Mesendoderm (in vitro differentiated cells): ENCODE data around the gene FBXO24.

Experiments
- DNase-seq: peaks from one replicate; pipeline ENCODE4 v3.0.0; 2013
- H2AK5ac ChIP-seq: 2 replicates; pipeline ENCODE4 v1.6.1; 2013; ENCODE audit warnings: low read length, inconsistent platforms
- H2BK120ac ChIP-seq: 2 replicates; pipeline ENCODE4 v1.6.1; 2013; ENCODE audit warnings: low read depth, mild to moderate bottlenecking, low read length, moderate library complexity, mixed read lengths
- H2BK15ac ChIP-seq: replicated peaks from 2 replicates; pipeline ENCODE4 v1.6.1; 2013; ENCODE audit warnings: low read depth, mild to moderate bottlenecking, moderate library complexity
- H2BK5ac ChIP-seq: 2 replicates; pipeline ENCODE4 v1.6.1; 2013; ENCODE audit warnings: low read length, inconsistent platforms
- H3K18ac ChIP-seq: 2 replicates; pipeline ENCODE4 v1.6.1; 2013; ENCODE audit warnings: mild to moderate bottlenecking, low read length, mixed read lengths
- H3K23ac ChIP-seq: one replicate; pipeline ENCODE4 v1.6.1; 2013; ENCODE audit warnings: low read length
- H3K27ac ChIP-seq: 2 replicates; pipeline ENCODE4 v1.5.1; 2013; ENCODE audit warnings: low read depth, mild to moderate bottlenecking, inconsistent platforms, low read length, moderate library complexity
- H3K27me3 ChIP-seq: 2 replicates; pipeline ENCODE4 v1.6.1; 2013; ENCODE audit warnings: low read length, control low read depth, mild to moderate bottlenecking, inconsistent platforms; ENCODE audit not compliant: insufficient read depth, poor library complexity
- H3K36me3 ChIP-seq: 2 replicates; pipeline ENCODE4 v1.6.1; 2013; ENCODE audit warnings: low read length, inconsistent platforms; ENCODE audit not compliant: control insufficient read depth, insufficient read depth
- H3K4ac ChIP-seq: one replicate; pipeline ENCODE4 v1.6.1; 2013; ENCODE audit warnings: low read depth, mild to moderate bottlenecking, low read length, moderate library complexity
- H3K4me1 ChIP-seq: 2 replicates; pipeline ENCODE4 v1.6.1; 2013; ENCODE audit warnings: low read depth, low read length, inconsistent platforms; ENCODE audit not compliant: control insufficient read depth
- H3K4me2 ChIP-seq: 2 replicates; pipeline ENCODE4 v1.6.1; 2013; ENCODE audit warnings: low read length
- H3K4me3 ChIP-seq: 2 replicates; pipeline ENCODE4 v1.5.1; 2013; ENCODE audit warnings: mild to moderate bottlenecking, low read length
- H3K56ac ChIP-seq: one replicate; pipeline ENCODE4 v1.6.1; 2013; ENCODE audit warnings: low read length
- H3K79me1 ChIP-seq: 2 replicates; pipeline ENCODE4 v1.6.1; 2013; ENCODE audit warnings: low read length, inconsistent platforms
- H3K79me2 ChIP-seq: 2 replicates; pipeline ENCODE4 v1.6.1; 2013; ENCODE audit warnings: mild to moderate bottlenecking, low read length; ENCODE audit not compliant: control insufficient read depth, insufficient read depth
- H3K9ac ChIP-seq: 2 replicates; pipeline ENCODE4 v1.6.1; 2013; ENCODE audit warnings: low read length, inconsistent platforms
- H4K5ac ChIP-seq: one replicate; pipeline ENCODE4 v1.6.1; 2013; ENCODE audit warnings: low read length
- H4K8ac ChIP-seq: one replicate; pipeline ENCODE4 v1.6.1; 2013; ENCODE audit warnings: low read depth, mild to moderate bottlenecking, control low read depth, low read length, moderate library complexity
- WGBS: extraction: QIAGEN DNeasy Blood & Tissue Kit; methylation state at CpG from one replicate; pipeline ENCODE4 v1.1.7; 2013; ENCODE audit warnings: low lambda C conversion rate, missing lambda C conversion rate; ENCODE audit not compliant: insufficient coverage; ENCODE audit errors: extremely low coverage; 5-methylcytosine and 5-hydroxymethylcytosine counted together

The FBXO24 gene

DNA sequence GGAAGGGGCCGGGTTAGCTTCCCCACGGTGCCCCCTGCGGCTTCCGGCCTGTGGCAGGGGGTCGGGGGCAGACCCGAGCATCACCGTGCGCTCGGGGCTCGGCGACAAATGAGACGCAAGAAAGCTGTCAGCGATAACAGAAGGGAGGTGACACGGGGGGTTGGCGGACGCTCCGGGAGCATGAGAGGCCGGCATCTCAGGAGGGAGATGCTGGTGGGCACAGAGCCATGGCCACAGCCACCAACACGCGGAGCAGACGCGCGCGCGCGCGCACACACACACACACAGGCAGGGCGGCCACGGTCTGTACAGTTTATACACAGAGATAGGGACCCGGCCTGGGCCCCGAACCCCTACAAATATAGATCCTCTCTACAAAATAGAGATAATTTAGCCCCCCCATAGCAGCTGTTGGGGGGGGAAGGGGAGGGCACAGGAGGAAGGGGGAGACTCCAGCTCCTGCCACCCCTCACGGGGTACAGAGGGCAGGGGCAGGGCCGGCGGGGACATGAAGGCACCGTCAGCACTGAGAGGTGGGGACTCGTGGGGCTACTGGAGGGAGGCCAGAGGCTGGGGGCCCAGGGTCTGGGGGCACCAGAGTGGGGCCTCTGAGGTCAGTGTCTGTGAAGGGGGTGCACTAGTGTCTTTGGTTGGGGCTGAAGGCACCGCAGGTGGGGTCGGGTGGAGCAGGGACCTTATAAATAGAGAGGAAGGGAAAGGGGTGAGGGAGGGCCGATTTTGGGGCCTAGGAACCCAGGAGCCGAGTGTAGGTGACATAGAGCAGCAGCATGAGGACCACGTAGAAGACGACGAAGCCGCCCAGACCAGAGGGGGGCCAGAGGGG lies 11.5 kb upstream of the FBXO24 start:
- H3K18ac ChIP-seq: no peak overlapping the region
- H3K9ac ChIP-seq: no peak overlapping the region
- no CpG with 5 or more reads among the region's 44 CpGs for WGBS
- H4K8ac ChIP-seq: no peak overlapping the region
- H3K36me3 ChIP-seq: no peaks in the 10 kb centered on the region
- no peak overlapping the region for H3K56ac ChIP-seq
- H4K5ac ChIP-seq: no peak overlapping the region
- H3K4me3 ChIP-seq: no peak overlapping the region
- no peak overlapping the region for H2BK15ac ChIP-seq
- no peaks in the 10 kb centered on the region for H3K79me2 ChIP-seq
- H3K4me2 ChIP-seq: no peak overlapping the region
- no peak overlapping the region for H3K27ac ChIP-seq
- H3K79me1 ChIP-seq: no peaks in the 10 kb centered on the region
- no peak overlapping the region for H2BK5ac ChIP-seq
- DNase-seq: no peak
- H3K27me3 ChIP-seq: no peaks in the 10 kb centered on the region
- no peak overlapping the region for H2AK5ac ChIP-seq
- H2BK120ac ChIP-seq: no peak overlapping the region
- no peak overlapping the region for H3K23ac ChIP-seq
- H3K4me1 ChIP-seq: peaks cover 10% of the 10 kb centered on the region
- H3K4ac ChIP-seq: no peak overlapping the region

DNA sequence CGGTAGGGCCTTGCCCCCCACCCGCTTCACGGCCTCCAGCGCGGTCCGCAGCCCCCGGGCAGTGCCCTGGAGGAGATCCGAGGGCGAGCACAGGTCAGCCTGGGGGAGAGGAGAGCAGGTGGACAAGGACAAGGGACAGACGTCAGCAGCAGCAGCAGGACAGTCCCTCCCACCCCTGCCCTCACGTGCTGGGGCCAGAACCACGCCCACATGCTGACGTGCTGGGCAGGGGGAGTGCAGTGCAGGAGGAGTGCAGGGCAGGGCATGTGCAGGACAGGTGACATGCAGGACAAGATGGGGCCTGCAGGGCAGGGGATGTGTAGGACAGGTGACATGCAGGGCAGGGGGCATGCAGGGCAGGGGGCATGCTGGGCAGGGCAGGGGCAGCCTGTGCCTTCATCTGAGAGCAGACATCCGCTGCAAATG lies 10.9 kb upstream of the FBXO24 start:
- Histone ChIP-seq H2BK120ac (no peak overlapping the region), H3K27ac (no peak overlapping the region), H3K36me3 (no peaks in the 10 kb centered on the region), H3K9ac (no peak overlapping the region), H2BK15ac (no peak overlapping the region), H3K27me3 (no peaks in the 10 kb centered on the region), H3K4me2 (no peak overlapping the region), H2AK5ac (no peak overlapping the region), H3K56ac (no peak overlapping the region), H2BK5ac (no peak overlapping the region), H3K18ac (no peak overlapping the region), H3K79me2 (no peaks in the 10 kb centered on the region), H3K4me3 (no peak overlapping the region), H3K23ac (no peak overlapping the region), H4K5ac (no peak overlapping the region), H3K4ac (no peak overlapping the region), H3K4me1 (peaks cover 10% of the 10 kb centered on the region), H4K8ac (no peak overlapping the region), H3K79me1 (no peaks in the 10 kb centered on the region)
- DNase-seq: no peak
- no CpG with 5 or more reads among the region's 14 CpGs for WGBS

DNA sequence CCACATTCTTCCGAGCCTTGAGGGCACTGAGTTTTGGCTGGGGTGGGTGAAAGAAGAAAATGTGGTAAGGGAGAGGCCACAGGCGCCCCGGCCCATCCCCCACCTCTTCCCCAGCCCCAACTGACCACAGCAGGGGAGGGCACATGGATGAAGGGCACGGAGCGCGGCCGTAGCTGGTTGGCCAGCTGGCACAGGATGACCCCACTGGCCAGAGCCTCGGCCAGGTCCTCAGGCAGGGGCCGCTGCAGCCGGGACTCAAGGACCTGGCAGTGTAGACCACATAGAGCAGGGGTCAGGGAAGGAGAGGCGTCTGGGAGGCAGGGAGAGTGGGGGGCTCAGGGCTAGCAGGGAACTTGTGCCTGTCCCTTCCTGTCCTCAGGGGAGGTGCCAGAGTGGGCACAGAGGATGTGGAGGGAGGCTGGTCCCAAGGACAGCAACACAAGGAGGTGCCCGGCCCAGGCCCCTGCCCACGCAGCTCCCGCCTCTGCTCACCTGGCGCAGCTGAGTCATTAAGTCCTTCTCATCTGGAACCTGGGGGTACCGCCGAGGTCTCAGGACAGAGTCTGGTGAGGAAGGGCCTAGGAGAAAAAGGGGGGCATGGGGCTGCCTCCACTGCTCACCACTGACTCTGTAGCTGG lies 10.3 kb upstream of the FBXO24 start:
- H2BK15ac ChIP-seq: no peak overlapping the region
- H3K23ac ChIP-seq: no peak overlapping the region
- H2BK5ac ChIP-seq: no peak overlapping the region
- peaks cover 2% of the 10 kb centered on the region for H3K79me1 ChIP-seq
- H4K8ac ChIP-seq: no peak overlapping the region
- DNase-seq: no peak
- H3K56ac ChIP-seq: no peak overlapping the region
- H3K18ac ChIP-seq: no peak overlapping the region
- no peak overlapping the region for H3K9ac ChIP-seq
- H3K4me2 ChIP-seq: no peak overlapping the region
- H3K79me2 ChIP-seq: no peaks in the 10 kb centered on the region
- H3K36me3 ChIP-seq: peaks cover 3% of the 10 kb centered on the region
- no peak overlapping the region for H3K4me3 ChIP-seq
- H3K4me1 ChIP-seq: peaks cover 9% of the 10 kb centered on the region
- H3K4ac ChIP-seq: no peak overlapping the region
- H2BK120ac ChIP-seq: no peak overlapping the region
- H2AK5ac ChIP-seq: no peak overlapping the region
- no CpG with 5 or more reads among the region's 17 CpGs for WGBS
- H4K5ac ChIP-seq: no peak overlapping the region
- H3K27me3 ChIP-seq: no peaks in the 10 kb centered on the region
- no peak overlapping the region for H3K27ac ChIP-seq

DNA sequence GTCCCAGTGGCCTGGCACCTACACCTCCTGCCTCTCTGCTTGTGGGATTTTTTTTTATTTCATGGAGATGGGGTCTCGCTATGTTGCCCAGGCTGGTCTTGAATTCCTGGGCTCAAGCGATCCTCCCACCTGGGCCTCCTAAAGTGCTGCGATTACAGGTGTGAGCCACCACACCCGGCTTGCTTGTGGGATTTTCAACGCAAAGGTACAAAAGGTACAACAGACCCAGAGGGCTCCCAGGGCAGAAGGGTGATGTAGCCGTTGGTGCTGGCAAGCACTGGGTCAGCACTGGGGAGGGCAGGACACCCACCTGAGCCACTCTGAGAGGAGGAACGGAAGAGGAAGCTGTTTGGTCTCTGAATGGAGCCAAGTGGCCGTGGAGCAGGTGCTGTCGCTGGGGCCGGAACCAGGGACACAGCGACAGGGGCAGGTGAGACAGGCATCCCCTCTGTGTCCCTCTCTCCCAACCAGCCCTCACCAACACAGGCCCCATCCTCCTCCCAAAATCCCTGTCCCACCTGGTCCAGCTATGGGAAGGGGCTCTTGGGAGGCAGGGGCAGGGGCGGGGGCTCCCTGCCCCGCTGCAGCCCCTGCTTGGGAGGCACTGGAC lies 9.6 kb upstream of the FBXO24 start:
- peaks cover 2% of the 10 kb centered on the region for H3K79me1 ChIP-seq
- H3K4me3 ChIP-seq: no peak overlapping the region
- no peak overlapping the region for H3K4me2 ChIP-seq
- H3K18ac ChIP-seq: no peak overlapping the region
- no peaks in the 10 kb centered on the region for H3K79me2 ChIP-seq
- WGBS: no CpG with 5 or more reads among the region's 13 CpGs
- no peak overlapping the region for H3K4ac ChIP-seq
- no peak overlapping the region for H2BK5ac ChIP-seq
- H3K27me3 ChIP-seq: no peaks in the 10 kb centered on the region
- H3K23ac ChIP-seq: no peak overlapping the region
- peaks cover 4% of the 10 kb centered on the region for H3K4me1 ChIP-seq
- DNase-seq: no peak
- H2BK120ac ChIP-seq: no peak overlapping the region
- no peak overlapping the region for H3K27ac ChIP-seq
- H3K36me3 ChIP-seq: peaks cover 6% of the 10 kb centered on the region
- H4K5ac ChIP-seq: no peak overlapping the region
- H2BK15ac ChIP-seq: no peak overlapping the region
- H4K8ac ChIP-seq: no peak overlapping the region
- no peak overlapping the region for H3K9ac ChIP-seq
- no peak overlapping the region for H3K56ac ChIP-seq
- no peak overlapping the region for H2AK5ac ChIP-seq

DNA sequence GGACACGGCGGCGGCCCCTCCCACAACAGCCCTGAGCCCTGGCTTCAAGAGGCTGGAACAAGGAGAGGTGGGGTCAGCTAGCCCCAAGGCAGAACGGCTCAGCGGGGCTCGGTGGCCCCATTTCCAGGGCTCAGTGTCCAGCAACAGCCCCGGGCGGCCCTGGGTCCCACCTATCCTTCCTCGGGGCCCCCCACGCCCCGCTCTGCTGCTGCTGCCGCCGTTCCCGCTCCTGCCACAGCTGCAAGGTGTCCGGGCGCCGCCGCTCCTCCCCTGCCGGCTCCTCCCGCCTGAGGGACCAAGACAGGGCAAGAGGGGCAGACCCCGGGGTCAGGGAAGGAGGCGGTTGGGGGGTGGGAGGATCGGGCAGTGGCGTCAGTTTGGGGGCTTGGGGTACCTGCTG lies 9.0 kb upstream of the FBXO24 start:
- Histone ChIP-seq H3K79me1 (peaks cover 2% of the 10 kb centered on the region), H4K5ac (no peak overlapping the region), H3K4me3 (no peak overlapping the region), H3K23ac (no peak overlapping the region), H2BK120ac (no peak overlapping the region), H2BK15ac (no peak overlapping the region), H3K56ac (no peak overlapping the region), H3K27me3 (no peaks in the 10 kb centered on the region), H3K9ac (no peak overlapping the region), H3K4me2 (no peak overlapping the region), H3K79me2 (no peaks in the 10 kb centered on the region), H3K27ac (no peak overlapping the region), H3K18ac (no peak overlapping the region), H2BK5ac (no peak overlapping the region), H2AK5ac (no peak overlapping the region), H3K4ac (no peak overlapping the region), H3K36me3 (peaks cover 10% of the 10 kb centered on the region), H3K4me1 (no peaks in the 10 kb centered on the region), H4K8ac (no peak overlapping the region)
- DNase-seq: no peak
- WGBS: no CpG with 5 or more reads among the region's 24 CpGs
